Esophagus squamous epithelium (tissue), 4 donors: ENCODE measurements around the gene GPR132.

Experiments used
- CTCF ChIP-seq, 6 experiments: fragments of 450-650 bp in 4 of 6; fragments of 200-600 bp in 2 of 6; sonication (generic) in 2 of 6; IDR thresholded peaks; one replicate each; pipeline ENCODE4 v1.5.1; 2016 to 2019; ENCODE audit warnings: antibody characterized with exemption in 6 of 6, mild to moderate bottlenecking in 4 of 6, moderate library complexity in 4 of 6
- POLR2A ChIP-seq, 4 donors: fragments of 450-650 bp; IDR thresholded peaks; one replicate each; pipeline ENCODE4 v1.6.1; 2017; ENCODE audit warnings: antibody characterized with exemption in 4 of 4, mild to moderate bottlenecking in 4 of 4, moderate library complexity in 3 of 4

- TF ChIP-seq CTCF (IDR thresholded peaks at IDR 0.05) (no peak), POLR2A (IDR thresholded peaks at IDR 0.05) (peak in 1 of 4 donors; percentile 37)
Observed at GRCh38 chr14:105093038-105093430, 27.8 kb upstream of the GPR132 start.
